Activated naive CD4-positive, alpha-beta T cell treated with anti-CD3 and anti-CD28 coated beads, Interleukin-2, amount 10 ng/mL, durations not matched to agents 5 hours and 36 hours (primary cell): ENCODE results near the gene MPHOSPH6. TPM values are rescaled to one million over a fixed set of nuclear protein-coding genes. Genes with fewer than 3 reads are reported as not detected.

ENCODE experiments used
- total RNA-seq, 2 experiments: library from RNA; stranded (reverse); gene quantifications; one replicate each; pipeline ENCODE4 v1.2.3, GENCODE V29; 2021

Gene MPHOSPH6
- 10 to 100 TPM; 29.5 to 32.1 TPM for total RNA-seq

GRCh38 chr16:82169861-82170845 is at the start of gene MPHOSPH6:
Gene MPHOSPH6 (minus strand): TSS chr16:82170224. CDS start chr16:82170175, 49 bp downstream.

Other genes with a start within 250 kb of the MPHOSPH6 start
- gene SDR42E1, start 158.8 kb downstream of the MPHOSPH6 start, total RNA-seq: 1 to 10 TPM; 7.8 to 9.7 TPM
- not detected for gene HSD17B2, start 135.0 kb downstream of the MPHOSPH6 start, total RNA-seq